Measurements from ENCODE around the gene FLAD1. TPM values are rescaled to one million over a fixed set of nuclear protein-coding genes. Genes with fewer than 3 reads are reported as not detected.

Gene FLAD1
- total and polyA plus RNA-seq, 2 of the 4 experiments (the other 2 are of a cell fraction): 26.3 to 37.3 TPM

GRCh38 chr1:154952664-154953063 lies 30.5 kb upstream of the FLAD1 start:
- Histone ChIP-seq H3K79me1 (ENCODE audit: low read depth in 1 of 2, low read length in 2 of 2) (peaks cover 4 to 36% of the 10 kb centered on the region in 2 experiments; a peak in 3 of 4 replicates), H3K27me3 (ENCODE audit: control insufficient read depth, insufficient read depth, low read length) (no peaks in the 10 kb centered on the region), H2AK9ac (replicated peaks; ENCODE audit: low read depth, low read length, poor library complexity) (no peak overlapping the region), H3K18ac (ENCODE audit: low read depth, low read length) (no peak overlapping the region), H4K20me1 (ENCODE audit: insufficient read depth, low read length) (peaks cover 14% of the 10 kb centered on the region), H2AK5ac (ENCODE audit: low read depth, low read length) (no peak overlapping the region), H4K8ac (ENCODE audit: low read depth in 2 of 2, low read length in 2 of 2) (no peak overlapping the region), H2BK120ac (ENCODE audit: low read depth, low read length) (no peak overlapping the region), H3K9me1 (ENCODE audit: insufficient read depth, low read length) (peaks cover 9% of the 10 kb centered on the region), H3K56ac (ENCODE audit: extremely low read depth, insufficient read depth, low read length) (no peak overlapping the region), H4K91ac (ENCODE audit: insufficient read depth, low read depth, low read length) (no peak overlapping the region), H3K4ac (ENCODE audit: low read depth, low read length) (no peak overlapping the region), H3K9me3 (ENCODE audit: control insufficient read depth, insufficient read depth, low read length) (no peaks in the 10 kb centered on the region), H3K23ac (ENCODE audit: low read depth, low read length) (no peak overlapping the region), H3K4me1 (ENCODE audit: control insufficient read depth, insufficient read depth, low read length) (peaks cover 11% of the 10 kb centered on the region), H3K14ac (replicated peaks; ENCODE audit: low read depth, low read length) (no peak overlapping the region), H3K4me2 (ENCODE audit: low read depth, low read length) (no peak overlapping the region), H3K4me3 (ENCODE audit: insufficient read depth, low read depth, low read length) (no peak overlapping the region), H2AFZ (replicated peaks; ENCODE audit: low read length, poor library complexity) (no peak overlapping the region), H2BK15ac (ENCODE audit: low read depth, low read length) (no peak overlapping the region), H2BK5ac (ENCODE audit: low read depth, low read length, poor library complexity, severe bottlenecking) (no peak overlapping the region), H3K27ac (ENCODE audit: insufficient read depth, low read length) (no peak overlapping the region), H3K9ac (ENCODE audit: low read depth, low read length) (no peak overlapping the region), H2BK20ac (ENCODE audit: low read depth, low read length) (no peak overlapping the region), H4K5ac (ENCODE audit: low read depth, low read length) (no peak overlapping the region), H3K36me3 (ENCODE audit: control insufficient read depth, insufficient read depth, low read length) (peaks cover 20% of the 10 kb centered on the region)
- in situ Hi-C loops (cut with MboI; ENCODE audit: low sequenced_read_pairs) (loop anchor here (10.0 kb wide), 1 partner anchor 102 kb away; the partner anchor contains the start of gene ADAM15), intact Hi-C loops (cut with micrococcal nuclease) (no loop called here), dilution Hi-C loops (cut with HindIII; ENCODE audit: low sequenced_read_pairs, unreplicated experiment) (no loop called here)
- WGBS, 2 experiments (ENCODE audit: extremely low coverage in 2 of 2, insufficient read length in 1 of 2): 84% methylated on average over 6 of the region's 6 CpGs; no CpG with 5 or more reads in 1 of the 2 experiments
- no peak for TF ChIP-seq MAFK (IDR thresholded peaks at IDR 0.05; ENCODE audit: low read depth, low read length)
- no peak for TF ChIP-seq RCOR1 (IDR thresholded peaks at IDR 0.05; ENCODE audit: insufficient replicate concordance, low read length)
- TF ChIP-seq BHLHE40 (IDR thresholded peaks at IDR 0.05; ENCODE audit: low read depth, low read length): no peak
- TF ChIP-seq CTCF (conservative IDR thresholded peaks at IDR 0.05; ENCODE audit: low read depth, low read length): no peak
- no peak for TF ChIP-seq CHD1 (IDR thresholded peaks at IDR 0.05; ENCODE audit: low read depth, low read length)
- no peak for TF ChIP-seq RAD21 (IDR thresholded peaks at IDR 0.05; ENCODE audit: low read length)
- no peak for TF ChIP-seq CEBPB (IDR thresholded peaks at IDR 0.05; ENCODE audit: low read depth, low read length)
- TF ChIP-seq MAZ (IDR thresholded peaks at IDR 0.05; ENCODE audit: borderline replicate concordance, low read depth, low read length): no peak
- TF ChIP-seq POLR2A (IDR thresholded peaks at IDR 0.05; ENCODE audit: low read depth, low read length): no peak
- TF ChIP-seq RFX5 (IDR thresholded peaks at IDR 0.05; ENCODE audit: low read depth, low read length): no peak
- TF ChIP-seq FOS (IDR thresholded peaks at IDR 0.05; ENCODE audit: low read depth, low read length): no peak
- no peak for TF ChIP-seq NFE2L2 (IDR thresholded peaks at IDR 0.05; ENCODE audit: low read depth, low read length)
- TF ChIP-seq USF2 (IDR thresholded peaks at IDR 0.05; ENCODE audit: low read depth, low read length): no peak
- no peak for TF ChIP-seq SMC3 (IDR thresholded peaks at IDR 0.05; ENCODE audit: low read depth, low read length)
- no peak for TF ChIP-seq MXI1 (IDR thresholded peaks at IDR 0.05; ENCODE audit: borderline replicate concordance, low read depth, low read length)
- no peak for TF ChIP-seq ELK1 (IDR thresholded peaks at IDR 0.05; ENCODE audit: borderline replicate concordance, low read depth, low read length)
- CTCF ChIA-PET: no interaction called here
- ATAC-seq (ENCODE audit: low read depth) (no peak), DNase-seq (no peak)
- POLR2A ChIA-PET (ENCODE audit: unreplicated experiment): no interaction called here
- BruUV-seq (replicated peaks): no TSS peak
